Activated T-helper 1 cell treated with Interleukin-2 at 50 U/mL for 16 hours (primary cell): ENCODE measurements around the gene RBSN.

ENCODE experiments used
- DNase-seq: peaks from one replicate; pipeline ENCODE4 v3.0.0-alpha.2; 2020; ENCODE audit warnings: low read depth

The RBSN gene

DNA sequence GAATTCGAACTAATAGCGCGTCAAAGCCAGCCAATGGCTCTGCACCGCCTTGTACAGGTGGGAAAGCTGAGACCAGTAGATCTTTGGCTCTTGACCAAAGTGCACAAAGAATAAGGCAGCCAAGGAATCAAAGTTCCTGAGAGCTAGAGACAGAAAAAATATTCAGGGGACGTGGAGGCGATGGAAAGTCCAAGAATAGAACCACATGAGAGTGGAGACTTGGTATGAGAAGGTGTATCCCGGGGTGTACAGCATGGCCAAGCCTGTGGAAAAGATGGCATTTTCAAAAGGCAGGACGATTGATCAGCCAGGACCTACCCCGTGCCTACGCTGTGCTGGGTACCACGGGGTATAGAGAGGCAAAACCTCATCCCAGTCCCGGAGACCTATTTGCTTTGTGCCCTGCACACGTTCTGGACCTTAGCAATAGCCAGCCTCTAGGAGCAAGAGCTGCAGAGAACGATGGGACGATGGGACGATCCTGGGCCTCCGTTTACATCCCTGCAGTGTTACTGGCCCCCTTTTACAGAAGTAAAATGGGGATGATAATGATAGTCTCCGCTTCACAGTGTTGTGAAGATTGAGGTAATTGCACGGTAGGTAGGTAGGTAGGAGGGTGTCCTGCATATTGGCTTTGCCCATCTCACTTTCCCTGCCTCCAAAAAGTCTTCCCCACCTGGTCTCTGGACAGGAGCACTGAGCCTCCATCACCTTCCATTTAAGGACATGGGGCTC is 583 bp upstream of the RBSN start:
- DNase-seq = no peak

GRCh38 chr3:15097891-15098290 is 1.1 kb downstream of the RBSN start:
- DNase-seq = no peak

- DNase-seq = no peak
Measured at GRCh38 chr3:15096046-15096445, 2.9 kb downstream of the RBSN start.

DNA sequence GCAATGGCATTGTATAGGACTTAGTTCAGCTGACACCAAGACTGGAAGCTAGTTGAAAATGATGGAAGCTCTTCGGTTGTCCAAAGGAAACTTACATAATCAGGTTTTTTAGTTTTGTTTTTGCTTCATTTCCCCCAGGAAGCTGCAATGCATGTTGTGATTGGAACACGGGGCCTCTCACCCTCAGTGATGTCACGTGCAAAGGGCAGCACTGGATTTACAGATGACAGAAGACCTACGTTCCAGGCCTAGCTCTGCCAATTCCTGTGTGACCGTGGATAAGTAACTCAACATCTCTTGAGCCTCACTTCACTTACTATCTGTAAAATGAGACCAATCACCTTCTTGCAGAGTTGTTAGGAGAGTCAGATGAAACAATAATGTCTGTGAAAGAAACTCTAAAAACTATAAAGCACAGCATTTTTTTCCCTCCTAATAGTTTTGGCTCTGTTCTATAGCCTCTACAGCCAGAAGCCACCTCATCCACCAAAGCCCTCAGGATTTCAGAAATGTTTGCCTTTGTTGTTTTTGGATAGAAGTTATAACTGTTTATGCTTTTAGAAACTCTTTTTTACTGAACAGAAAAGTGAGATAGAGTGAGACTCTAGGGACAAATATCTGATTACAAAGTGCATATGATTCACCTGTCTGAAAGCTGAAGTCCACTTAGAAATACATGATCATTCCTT is 4.6 kb downstream of the RBSN start:
- DNase-seq = no peak

DNA sequence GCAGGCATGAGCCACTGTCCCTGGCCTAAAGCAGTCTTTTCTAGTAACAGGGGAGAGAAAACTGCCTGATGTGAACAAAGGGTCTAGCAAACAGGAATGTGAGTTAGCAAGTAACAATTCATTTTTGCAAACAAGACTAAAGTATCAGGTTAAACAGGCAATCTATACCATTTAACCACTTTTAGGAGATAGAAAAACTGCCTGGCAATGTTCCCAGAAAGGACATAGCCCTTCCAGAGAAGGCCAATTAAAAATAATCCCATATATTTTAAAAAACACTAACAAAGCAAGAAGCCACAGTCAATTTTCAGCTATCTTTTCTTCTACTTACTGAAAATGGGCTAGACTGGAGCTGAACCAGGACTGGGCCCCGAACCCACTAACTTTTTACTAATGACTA is 6.3 kb downstream of the RBSN start:
- DNase-seq = no peak

- no peak for DNase-seq
Measured at GRCh38 chr3:15091575-15091974, 7.4 kb downstream of the RBSN start.

DNA sequence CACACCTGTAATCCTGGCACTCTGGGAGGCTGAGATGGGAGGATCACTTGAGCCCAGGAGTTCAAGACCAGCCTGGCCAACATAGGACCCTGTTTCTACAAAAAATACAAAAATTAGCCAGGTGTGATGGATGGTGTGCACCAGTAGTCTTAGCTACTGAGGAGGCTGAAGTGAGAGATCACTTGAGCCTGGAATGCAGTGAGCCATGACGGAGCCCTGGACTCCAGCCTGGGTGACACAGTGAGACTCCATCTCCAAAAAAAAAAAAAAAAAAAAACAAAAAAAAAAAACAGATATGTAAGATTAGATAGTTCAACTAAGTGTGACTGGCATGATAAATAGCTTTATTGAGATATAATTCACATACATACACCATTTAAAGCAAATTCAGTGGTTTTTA is 9.7 kb downstream of the RBSN start:
- no peak for DNase-seq

DNA sequence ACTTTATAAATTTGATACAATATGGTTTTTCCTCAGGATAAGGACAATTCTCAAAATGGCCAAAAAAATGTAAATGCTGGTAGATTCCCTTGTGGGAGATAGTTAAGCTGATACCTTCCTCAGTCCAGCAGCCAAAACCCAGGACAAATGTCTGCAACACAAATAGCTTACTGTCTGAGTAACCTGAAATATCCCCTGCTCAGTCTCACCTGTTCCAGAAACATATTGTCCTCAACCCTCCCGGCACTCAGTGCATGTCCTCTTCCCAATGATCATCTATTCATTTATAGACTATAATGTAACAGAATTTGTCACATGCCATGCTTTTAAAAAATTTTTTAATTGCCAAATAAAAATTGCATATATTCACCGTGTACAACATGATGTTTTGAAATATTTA is 12.2 kb downstream of the RBSN start:
- DNase-seq = no peak

DNA sequence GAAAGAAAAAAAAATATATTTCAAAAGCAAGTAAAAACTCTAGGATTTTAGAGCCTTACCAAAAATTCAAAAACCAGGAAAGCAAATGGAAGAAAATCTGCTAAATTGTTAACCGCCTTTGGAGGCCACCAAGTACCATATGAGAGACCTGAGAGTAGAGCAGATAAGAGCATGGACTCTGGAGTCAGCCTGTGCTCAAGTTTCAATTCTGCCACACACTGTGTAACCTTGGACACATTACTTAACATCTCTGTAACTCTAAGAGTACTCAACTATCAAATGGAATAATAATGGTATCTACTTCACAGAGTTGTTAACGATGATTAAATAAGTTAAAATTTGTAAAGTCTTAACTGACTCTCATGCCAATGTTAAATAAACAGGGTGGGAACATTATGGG is 12.7 kb downstream of the RBSN start:
- DNase-seq = no peak

DNA sequence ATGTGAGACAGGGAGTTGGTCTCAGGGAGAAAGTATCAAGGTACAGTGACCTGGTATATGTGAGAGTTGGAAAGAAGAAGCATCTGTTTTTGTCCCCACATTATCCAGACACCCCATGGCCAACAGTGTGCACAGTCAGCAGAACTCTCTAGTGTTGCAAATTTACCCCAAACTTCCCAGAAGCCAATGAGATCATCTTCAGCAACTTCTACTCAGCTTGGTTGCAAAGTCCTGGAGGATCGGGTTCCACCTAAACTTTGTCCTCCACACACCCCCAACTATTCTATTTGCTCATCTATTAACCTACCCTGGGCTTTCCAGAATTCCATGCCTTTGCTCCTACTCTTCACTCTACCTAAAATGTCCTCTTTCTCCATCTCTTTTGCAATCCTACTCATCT is 15.7 kb downstream of the RBSN start:
- DNase-seq = no peak

GRCh38 chr3:15081960-15082664 is 16.8 kb downstream of the RBSN start:
- no peak for DNase-seq

- no peak for DNase-seq
Measured at GRCh38 chr3:15079091-15079490, 19.9 kb downstream of the RBSN start.

GRCh38 chr3:15074500-15074899 is 24.4 kb downstream of the RBSN start:
- no peak for DNase-seq

GRCh38 chr3:15071699-15072098 is 27.2 kb downstream of the RBSN start:
- DNase-seq = no peak

DNA sequence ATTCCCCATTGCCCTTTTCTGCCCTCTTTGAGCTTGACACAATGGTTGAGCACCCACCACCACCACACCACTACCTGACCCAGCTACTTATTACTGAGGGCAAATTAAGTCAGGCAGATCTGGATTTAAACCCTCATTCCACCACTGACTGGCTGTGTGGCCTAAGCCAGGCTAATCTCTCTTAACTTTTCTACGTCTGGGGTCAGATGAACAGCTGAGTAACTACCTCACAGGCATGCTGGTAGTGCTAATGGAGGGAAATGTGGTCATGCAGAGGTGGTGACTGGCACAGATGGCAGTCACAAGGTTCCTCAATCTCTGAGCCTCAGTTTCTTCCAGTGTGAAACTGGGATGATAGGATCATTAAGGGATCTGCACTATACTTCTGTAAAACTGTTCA is 29.5 kb downstream of the RBSN start:
- no peak for DNase-seq

- no peak for DNase-seq
Measured at GRCh38 chr3:15066467-15066866, 32.5 kb downstream of the RBSN start.

- no peak for DNase-seq
Measured at GRCh38 chr3:15065550-15066007, 33.4 kb downstream of the RBSN start.

DNA sequence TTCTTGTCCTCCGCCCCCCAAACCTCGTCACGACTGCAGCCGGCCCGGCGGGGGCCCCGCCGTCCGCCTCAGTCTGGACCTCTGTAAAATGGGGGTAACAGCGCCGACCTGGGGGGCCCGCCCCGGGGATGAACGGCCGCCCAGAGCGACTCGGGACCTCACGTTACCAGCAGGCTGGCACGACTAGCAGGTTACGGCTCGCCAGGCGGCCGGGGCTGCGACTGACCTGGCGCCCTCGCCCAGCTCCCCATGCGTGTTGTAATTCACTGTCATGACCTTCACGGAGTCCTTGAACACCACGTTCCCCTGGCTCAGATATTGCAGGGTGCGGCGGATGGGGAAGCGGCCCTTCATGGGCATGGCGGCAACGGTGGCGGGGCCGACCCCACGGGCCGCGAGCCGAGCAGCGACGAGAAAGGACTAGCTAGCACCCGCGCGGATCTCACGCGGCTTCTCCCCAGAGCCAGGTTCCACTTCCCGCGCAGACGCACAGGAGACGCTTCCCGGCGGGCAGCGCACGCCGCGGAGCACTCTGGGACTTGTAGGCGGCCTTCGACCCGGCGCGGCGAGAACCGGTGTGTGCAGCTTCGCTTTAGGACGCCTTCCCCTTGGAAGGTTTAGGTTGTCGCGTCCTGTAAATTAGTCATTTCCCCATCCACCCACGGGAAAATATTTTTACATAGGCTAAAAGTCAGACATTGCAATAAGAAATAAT is 34.0 kb downstream of the RBSN start, which contains the start of gene MRPS25:
Gene MRPS25, minus strand, starts transcription at position 481 of the 715 bp plus-strand sequence. Its CDS starts 121 bp downstream, at position 360.
- peak; percentile 80 for DNase-seq

GRCh38 chr3:15064299-15064834 is 34.6 kb downstream of the RBSN start:
- peak; percentile 3 for DNase-seq

GRCh38 chr3:15063656-15064286 is 35.2 kb downstream of the RBSN start:
- no peak for DNase-seq

DNA sequence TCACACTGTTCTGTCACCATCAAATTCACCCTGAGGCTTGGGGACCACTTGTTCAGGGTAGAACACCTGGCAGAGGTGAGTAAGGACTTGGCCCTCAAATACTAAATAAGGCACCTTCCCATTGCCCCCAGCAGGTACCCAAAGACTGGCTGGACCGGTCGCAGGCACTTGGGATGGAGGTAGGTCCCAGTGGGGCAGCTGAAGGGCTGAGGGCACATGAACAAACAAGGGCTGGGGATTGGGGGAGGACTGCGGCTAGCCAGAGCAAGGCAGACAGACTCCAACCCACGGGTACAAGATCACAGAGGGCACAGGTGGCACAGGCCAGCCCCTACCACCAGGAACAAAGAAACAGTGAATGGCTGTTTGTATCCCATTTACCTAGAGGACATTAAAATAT is 35.7 kb downstream of the RBSN start:
- DNase-seq = no peak

GRCh38 chr3:15060029-15060428 is 38.9 kb downstream of the RBSN start:
- no peak for DNase-seq
